ENCODE data around the gene ANKRD35.
A peak's percentile ranks its signal among the peaks of the same experiment; 100 is the strongest.

ANKRD35 gene

DNA sequence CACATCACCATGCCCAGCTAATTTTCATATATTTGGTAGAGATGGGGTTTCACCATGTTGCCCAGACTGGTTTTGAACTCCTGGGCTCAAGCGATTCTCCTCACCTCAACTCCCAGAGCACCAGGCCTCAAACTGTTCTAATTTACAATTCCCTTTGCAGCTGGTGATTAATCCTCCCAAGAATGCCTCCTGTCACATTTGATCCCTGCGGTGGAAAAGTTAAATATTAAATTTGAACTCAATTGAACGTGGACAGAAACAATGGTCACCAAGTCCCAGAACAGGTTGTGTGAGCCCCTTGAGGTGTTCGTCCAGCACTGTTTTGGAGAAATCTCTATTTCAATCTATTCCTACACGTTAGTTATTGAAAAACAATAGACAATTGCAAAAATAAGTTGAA is 2.0 kb upstream of the ANKRD35 start:
- ATAC-seq: no peak
- TF ChIP-seq TOX (CRISPR knock-in tag; IDR thresholded peaks at IDR 0.05; ENCODE audit: borderline replicate concordance) (no peak), OSR1 (CRISPR knock-in tag; IDR thresholded peaks at IDR 0.05) (no peak), RARB (CRISPR knock-in tag; IDR thresholded peaks at IDR 0.05) (no peak), TCF4 (CRISPR knock-in tag; IDR thresholded peaks at IDR 0.05; ENCODE audit: borderline replicate concordance) (no peak), PPARA (CRISPR knock-in tag; IDR thresholded peaks at IDR 0.05; ENCODE audit: borderline replicate concordance) (no peak), ZNF8 (CRISPR knock-in tag; IDR thresholded peaks at IDR 0.05) (no peak), ESRRG (CRISPR knock-in tag; IDR thresholded peaks at IDR 0.05) (no peak), PATZ1 (CRISPR knock-in tag; IDR thresholded peaks at IDR 0.05; ENCODE audit: borderline replicate concordance) (no peak), SNAI2 (CRISPR knock-in tag; IDR thresholded peaks at IDR 0.05) (no peak)

GRCh38 chr1:145886816-145887215 is 1.1 kb upstream of the ANKRD35 start:
- TF ChIP-seq ISL1 (CRISPR knock-in tag; IDR thresholded peaks at IDR 0.05) (no peak), ZNF8 (CRISPR knock-in tag; IDR thresholded peaks at IDR 0.05) (no peak), RARB (CRISPR knock-in tag; IDR thresholded peaks at IDR 0.05) (no peak), CSDC2 (CRISPR knock-in tag; IDR thresholded peaks at IDR 0.05) (no peak), ZNF565 (CRISPR knock-in tag; conservative IDR thresholded peaks at IDR 0.05; ENCODE audit: low read depth) (no peak), ESRRG (CRISPR knock-in tag; IDR thresholded peaks at IDR 0.05) (no peak), ZC3H10 (CRISPR knock-in tag; IDR thresholded peaks at IDR 0.05) (no peak), POU6F1 (CRISPR knock-in tag; IDR thresholded peaks at IDR 0.05; ENCODE audit: borderline replicate concordance, low read depth) (no peak), ZFP3 (CRISPR knock-in tag; IDR thresholded peaks at IDR 0.05) (no peak), PATZ1 (CRISPR knock-in tag; IDR thresholded peaks at IDR 0.05; ENCODE audit: borderline replicate concordance) (no peak), BACH2 (CRISPR knock-in tag; IDR thresholded peaks at IDR 0.05; ENCODE audit: borderline replicate concordance) (no peak), GLIS3 (CRISPR knock-in tag; IDR thresholded peaks at IDR 0.05) (no peak), TCF4 (CRISPR knock-in tag; IDR thresholded peaks at IDR 0.05; ENCODE audit: borderline replicate concordance) (no peak), ARNTL (CRISPR knock-in tag; IDR thresholded peaks at IDR 0.05; ENCODE audit: borderline replicate concordance, low read depth) (no peak), OSR1 (CRISPR knock-in tag; IDR thresholded peaks at IDR 0.05) (no peak), ZFP30 (CRISPR knock-in tag; IDR thresholded peaks at IDR 0.05) (no peak)
- TF ChIP-seq, protein P1, sequence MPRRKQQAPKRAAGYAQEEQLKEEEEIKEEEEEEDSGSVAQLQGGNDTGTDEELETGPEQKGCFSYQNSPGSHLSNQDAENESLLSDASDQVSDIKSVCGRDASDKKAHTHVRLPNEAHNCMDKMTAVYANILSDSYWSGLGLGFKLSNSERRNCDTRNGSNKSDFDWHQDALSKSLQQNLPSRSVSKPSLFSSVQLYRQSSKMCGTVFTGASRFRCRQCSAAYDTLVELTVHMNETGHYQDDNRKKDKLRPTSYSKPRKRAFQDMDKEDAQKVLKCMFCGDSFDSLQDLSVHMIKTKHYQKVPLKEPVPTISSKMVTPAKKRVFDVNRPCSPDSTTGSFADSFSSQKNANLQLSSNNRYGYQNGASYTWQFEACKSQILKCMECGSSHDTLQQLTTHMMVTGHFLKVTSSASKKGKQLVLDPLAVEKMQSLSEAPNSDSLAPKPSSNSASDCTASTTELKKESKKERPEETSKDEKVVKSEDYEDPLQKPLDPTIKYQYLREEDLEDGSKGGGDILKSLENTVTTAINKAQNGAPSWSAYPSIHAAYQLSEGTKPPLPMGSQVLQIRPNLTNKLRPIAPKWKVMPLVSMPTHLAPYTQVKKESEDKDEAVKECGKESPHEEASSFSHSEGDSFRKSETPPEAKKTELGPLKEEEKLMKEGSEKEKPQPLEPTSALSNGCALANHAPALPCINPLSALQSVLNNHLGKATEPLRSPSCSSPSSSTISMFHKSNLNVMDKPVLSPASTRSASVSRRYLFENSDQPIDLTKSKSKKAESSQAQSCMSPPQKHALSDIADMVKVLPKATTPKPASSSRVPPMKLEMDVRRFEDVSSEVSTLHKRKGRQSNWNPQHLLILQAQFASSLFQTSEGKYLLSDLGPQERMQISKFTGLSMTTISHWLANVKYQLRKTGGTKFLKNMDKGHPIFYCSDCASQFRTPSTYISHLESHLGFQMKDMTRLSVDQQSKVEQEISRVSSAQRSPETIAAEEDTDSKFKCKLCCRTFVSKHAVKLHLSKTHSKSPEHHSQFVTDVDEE (CRISPR knock-in tag; IDR thresholded peaks at IDR 0.05): no peak
- TF ChIP-seq, protein P2, sequence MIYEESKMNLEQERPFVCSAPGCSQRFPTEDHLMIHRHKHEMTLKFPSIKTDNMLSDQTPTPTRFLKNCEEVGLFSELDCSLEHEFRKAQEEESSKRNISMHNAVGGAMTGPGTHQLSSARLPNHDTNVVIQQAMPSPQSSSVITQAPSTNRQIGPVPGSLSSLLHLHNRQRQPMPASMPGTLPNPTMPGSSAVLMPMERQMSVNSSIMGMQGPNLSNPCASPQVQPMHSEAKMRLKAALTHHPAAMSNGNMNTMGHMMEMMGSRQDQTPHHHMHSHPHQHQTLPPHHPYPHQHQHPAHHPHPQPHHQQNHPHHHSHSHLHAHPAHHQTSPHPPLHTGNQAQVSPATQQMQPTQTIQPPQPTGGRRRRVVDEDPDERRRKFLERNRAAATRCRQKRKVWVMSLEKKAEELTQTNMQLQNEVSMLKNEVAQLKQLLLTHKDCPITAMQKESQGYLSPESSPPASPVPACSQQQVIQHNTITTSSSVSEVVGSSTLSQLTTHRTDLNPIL (CRISPR knock-in tag; IDR thresholded peaks at IDR 0.05; ENCODE audit: low read depth): no peak
- ATAC-seq: no peak

DNA sequence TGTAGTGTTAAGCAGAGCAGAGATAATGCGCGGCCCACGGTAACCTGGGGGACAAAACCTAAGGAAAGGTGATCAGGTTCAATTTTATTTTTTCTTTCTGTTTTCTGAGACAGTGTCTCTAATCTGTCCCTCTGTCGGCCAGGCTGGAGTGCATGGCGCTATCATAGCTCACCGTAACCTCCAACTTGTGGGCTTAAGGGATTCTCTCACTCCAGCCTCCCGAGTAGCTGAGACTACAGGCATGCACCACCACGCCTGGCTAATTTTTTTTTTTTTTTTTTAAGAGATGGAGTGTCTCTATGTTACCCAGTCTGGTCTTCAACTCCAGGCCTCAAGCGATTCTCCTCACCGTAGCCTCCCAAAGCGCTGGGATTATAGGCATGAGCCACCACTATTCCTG is 724 bp upstream of the ANKRD35 start:
- TF ChIP-seq ISL1 (CRISPR knock-in tag; IDR thresholded peaks at IDR 0.05): no peak
- no peak for TF ChIP-seq PATZ1 (CRISPR knock-in tag; IDR thresholded peaks at IDR 0.05; ENCODE audit: borderline replicate concordance)
- peak; percentile 18 for ATAC-seq
